Heart right ventricle (tissue), 16 donors: ENCODE results near the gene GMPPA. TPM values are rescaled to one million over a fixed set of nuclear protein-coding genes. Genes with fewer than 3 reads are reported as not detected.

ENCODE experiments used
- ATAC-seq, 8 donors: fragments of 200-7000 bp; cut with Tn5 transposase; one replicate each; pipeline ENCODE4 v1.9.1; 2020; ENCODE audit warnings: mild to moderate bottlenecking in 8 of 8, moderate library complexity in 8 of 8, moderate number of reproducible peaks in 1 of 8
- DNase-seq, 2 donors: peaks; one replicate each; pipeline ENCODE4 v3.0.0-alpha.2; 2020
- H3K27ac ChIP-seq, 10 donors: fragments of 200-600 bp; sonication (generic) in 2 of 10; one replicate each; pipeline versions ENCODE4 v1.5.0 to v1.8.0; 2020 to 2022; ENCODE audit warnings: mild to moderate bottlenecking in 3 of 10
- H3K27me3 ChIP-seq, 7 donors: fragments of 200-600 bp; one replicate each; pipeline ENCODE4 v1.8.0; 2021 to 2022; ENCODE audit warnings: mild to moderate bottlenecking in 2 of 7
- H3K36me3 ChIP-seq, 9 donors: fragments of 200-600 bp; sonication (generic) in 1 of 9; one replicate each; pipeline versions ENCODE4 v1.5.0 to v1.8.0; 2020 to 2022; ENCODE audit warnings: mild to moderate bottlenecking in 2 of 9
- H3K4me1 ChIP-seq, 9 donors: fragments of 200-600 bp; sonication (generic) in 1 of 9; one replicate each; pipeline versions ENCODE4 v1.5.0 to v1.8.0; 2020 to 2022; ENCODE audit warnings: mild to moderate bottlenecking in 4 of 9
- H3K4me3 ChIP-seq, 10 donors: fragments of 200-600 bp; sonication (generic) in 2 of 10; one replicate each; pipeline versions ENCODE4 v1.5.0 to v1.8.0; 2020 to 2022; ENCODE audit warnings: mild to moderate bottlenecking in 7 of 10, moderate library complexity in 2 of 10
- H3K9me3 ChIP-seq, 11 donors: fragments of 200-600 bp in 10 of 11; sonication (generic) in 2 of 11; one replicate each; pipeline versions ENCODE4 v1.5.0 to v1.8.0; 2013 to 2022; ENCODE audit warnings: mild to moderate bottlenecking in 2 of 11, control low read depth in 1 of 11, moderate library complexity in 1 of 11
- WGBS, 2 donors: extraction: QIAGEN DNeasy Blood & Tissue Kit; methylation state at CpG; one replicate each; pipeline ENCODE4 v1.1.7; 2013; ENCODE audit warnings: inconsistent platforms in 1 of 2; 5-methylcytosine and 5-hydroxymethylcytosine counted together
- intact Hi-C, 10 donors: fragments of 100-400 bp; cut with DNase I; formaldehyde crosslinking; loops; one replicate each; pipeline versions ENCODE4 v1.11.1 to v1.14.2; 2022
- polyA plus RNA-seq, 2 donors: library from polyadenylated mRNA; stranded (reverse); fragments of 200-250 nt; gene quantifications; one replicate each; pipeline ENCODE4 v1.2.3, GENCODE V29; 2013
- total RNA-seq, 10 donors: library from RNA; stranded (reverse); fragmentation: NEBNext Ultra II Directional in 3 of 10; extraction: Animal tissue kit (Norgen Biotek cat#: 25700) in 3 of 10; gene quantifications; one replicate each; pipeline versions ENCODE4 v1.2.1 to v1.2.4, GENCODE V29; 2021 to 2023
- TF ChIP-seq, protein P1 (sequence below), 9 donors: fragments of 200-600 bp; sonication (generic) in 2 of 9; IDR thresholded peaks; one replicate each; pipeline versions ENCODE4 v1.5.0 to v1.8.0; 2021 to 2022; ENCODE audit warnings: antibody characterized with exemption in 9 of 9, mild to moderate bottlenecking in 5 of 9, moderate library complexity in 1 of 9
- donor health status: Arrhythmogenic right ventricular cardiomyopathy.
- donor health status: ischemic (EF 13 %, LVEDD 7.1; RV severe dilation, severe dysfunction).
- donor health status: healthy with polysubstance abuse.
- donor health status: DM: no; HTN: yes; CAD: no.
- donor health status: DM: no; HTN: no; CAD: no.
- donor health status: ischemic (EF 25% LVEDD 6.9; RV normal size, moderate dysfunction).
- donor health status: ischemic (EF 25% LVEDD 5.7; RV mildly dilated, moderate dysfunction).
- donor health status: healthy.
- donor health status: DM: yes; HTN: yes; CAD: no.
- donor health status: Ischemic cardiomyopathy.
- donor health status: ischemic (EF 35%, LVEDD 5.7; RV mildly dilated, moderate dysfunction).
- donor health status: nonischemic (EF 11% LVEDD 7.7; RV severe dilation, severe dysfunction).
- donor health status: DM: yes; HTN: yes; CAD: no.
- donor health status: PGD.
- donor health status: ischemic (EF 29% LVEDD 5.4; RV normal size, mild dysfunction).
- donor health status: nonischemic (EF 23%, LVEDD 6.1; RV moderate dilation, normal function).

GMPPA gene
- total and polyA plus RNA-seq, 12 donors = 15.8 to 48.6 (median 22.1) TPM

DNA sequence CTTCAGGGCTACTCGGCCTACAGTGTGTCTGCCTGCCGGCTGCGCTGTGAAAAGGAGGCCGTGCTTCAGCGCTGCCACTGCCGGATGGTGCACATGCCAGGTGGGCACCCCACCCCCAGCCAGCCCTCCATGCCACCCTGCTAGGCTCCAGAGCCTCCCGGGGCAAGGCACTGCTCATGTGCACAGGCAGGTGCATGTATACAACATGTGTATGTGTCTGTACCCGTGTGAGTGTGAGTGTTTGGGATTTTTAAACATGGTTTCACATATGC lies 33.6 kb downstream of the GMPPA start:
- no peak overlapping the region for H3K27ac ChIP-seq
- no peaks in the 10 kb centered on the region for H3K36me3 ChIP-seq
- DNase-seq = no peak
- TF ChIP-seq, protein P1, sequence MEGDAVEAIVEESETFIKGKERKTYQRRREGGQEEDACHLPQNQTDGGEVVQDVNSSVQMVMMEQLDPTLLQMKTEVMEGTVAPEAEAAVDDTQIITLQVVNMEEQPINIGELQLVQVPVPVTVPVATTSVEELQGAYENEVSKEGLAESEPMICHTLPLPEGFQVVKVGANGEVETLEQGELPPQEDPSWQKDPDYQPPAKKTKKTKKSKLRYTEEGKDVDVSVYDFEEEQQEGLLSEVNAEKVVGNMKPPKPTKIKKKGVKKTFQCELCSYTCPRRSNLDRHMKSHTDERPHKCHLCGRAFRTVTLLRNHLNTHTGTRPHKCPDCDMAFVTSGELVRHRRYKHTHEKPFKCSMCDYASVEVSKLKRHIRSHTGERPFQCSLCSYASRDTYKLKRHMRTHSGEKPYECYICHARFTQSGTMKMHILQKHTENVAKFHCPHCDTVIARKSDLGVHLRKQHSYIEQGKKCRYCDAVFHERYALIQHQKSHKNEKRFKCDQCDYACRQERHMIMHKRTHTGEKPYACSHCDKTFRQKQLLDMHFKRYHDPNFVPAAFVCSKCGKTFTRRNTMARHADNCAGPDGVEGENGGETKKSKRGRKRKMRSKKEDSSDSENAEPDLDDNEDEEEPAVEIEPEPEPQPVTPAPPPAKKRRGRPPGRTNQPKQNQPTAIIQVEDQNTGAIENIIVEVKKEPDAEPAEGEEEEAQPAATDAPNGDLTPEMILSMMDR (IDR thresholded peaks at IDR 0.05) = no peak
- peaks cover 2 to 17% (median 7%) of the 10 kb centered on the region in 9 donors for H3K4me1 ChIP-seq
- H3K9me3 ChIP-seq = no peaks in the 10 kb centered on the region
- peaks cover 0 to 43% (median 36%) of the 10 kb centered on the region in 7 donors for H3K27me3 ChIP-seq
- no peak overlapping the region for H3K4me3 ChIP-seq
- intact Hi-C loops = loop anchor here in 7 of 10 donors (5.0 kb wide), 3 partner anchors 35 to 75 kb away; partner anchors contain the start of gene GMPPA (in 1 of the 7)
- ATAC-seq = no peak
- 85 to 92% methylated on average over 8 of the region's 8 CpGs for WGBS, 2 donors

DNA sequence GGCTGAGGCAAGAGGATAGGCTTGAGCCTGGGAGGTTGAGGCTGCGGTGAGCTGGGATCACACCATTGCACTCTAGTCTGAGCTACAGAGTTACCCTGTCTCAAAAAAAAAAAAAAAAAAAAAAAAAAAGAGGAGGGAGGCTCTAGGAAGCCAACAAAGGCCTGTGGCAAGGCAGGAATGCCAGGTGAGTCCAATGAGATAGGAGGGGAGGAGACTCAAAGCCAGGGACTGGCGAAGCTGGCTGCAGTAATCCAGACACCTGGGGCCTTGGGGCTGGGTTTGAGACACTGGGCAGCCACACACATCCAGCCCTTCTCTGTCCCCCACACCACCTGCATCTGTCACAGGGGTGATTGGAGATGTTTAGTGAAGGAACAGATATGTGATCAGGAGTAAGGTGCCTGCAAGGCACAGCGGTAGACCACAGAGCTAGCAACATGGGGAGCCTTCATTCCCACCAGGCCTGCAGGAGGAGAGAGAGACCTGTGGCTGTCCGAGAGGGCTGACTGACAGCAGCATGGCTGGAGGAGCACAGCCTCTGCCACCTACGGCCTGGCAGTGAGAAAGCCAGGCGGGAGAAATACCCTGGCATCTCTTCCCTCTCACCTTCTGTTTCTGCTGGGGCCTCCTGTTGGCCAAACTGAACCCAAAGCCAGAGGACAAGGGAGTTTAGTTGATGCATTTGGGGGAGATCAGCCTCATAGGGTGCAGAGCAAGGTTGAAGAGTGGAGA lies 35.4 kb downstream of the GMPPA start:
- Histone ChIP-seq H3K4me3 (no peak overlapping the region), H3K9me3 (no peaks in the 10 kb centered on the region), H3K4me1 (peaks cover 5 to 27% (median 17%) of the 10 kb centered on the region in 9 donors), H3K27me3 (peaks cover 0 to 27% (median 22%) of the 10 kb centered on the region in 7 donors), H3K36me3 (peaks cover 0 to 8% (median under 1%) of the 10 kb centered on the region in 9 donors), H3K27ac (no peak overlapping the region)
- ATAC-seq (no peak), DNase-seq (no peak)
- 86 to 89% methylated on average over 6 of the region's 6 CpGs for WGBS, 2 donors
- TF ChIP-seq, protein P1 (IDR thresholded peaks at IDR 0.05) = no peak
- intact Hi-C loops = loop anchor here in 7 of 10 donors (5.0 kb wide), 3 partner anchors 37 to 77 kb away; partner anchors contain the start of gene GMPPA (in 1 of the 7)

DNA sequence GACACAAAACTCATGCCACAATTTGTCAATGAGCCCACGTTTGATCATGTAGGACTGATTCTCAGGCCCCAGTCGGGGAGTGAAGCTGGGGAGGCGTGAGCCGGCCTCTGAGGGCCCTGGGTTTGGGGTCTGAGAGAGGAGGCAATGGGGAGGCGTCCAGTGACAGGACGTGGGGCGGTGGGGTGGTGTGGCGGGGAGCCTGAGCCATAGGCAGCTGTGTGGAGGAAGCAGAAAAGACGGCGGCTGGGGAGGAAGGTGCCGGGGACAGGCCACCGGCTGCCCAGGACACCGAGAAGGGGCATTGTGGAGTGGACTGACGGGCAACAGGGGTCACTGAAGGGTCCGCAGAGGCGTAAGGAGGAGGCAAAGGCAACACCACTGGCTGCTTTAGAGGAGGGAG lies 37.7 kb downstream of the GMPPA start:
- DNase-seq = no peak

DNA sequence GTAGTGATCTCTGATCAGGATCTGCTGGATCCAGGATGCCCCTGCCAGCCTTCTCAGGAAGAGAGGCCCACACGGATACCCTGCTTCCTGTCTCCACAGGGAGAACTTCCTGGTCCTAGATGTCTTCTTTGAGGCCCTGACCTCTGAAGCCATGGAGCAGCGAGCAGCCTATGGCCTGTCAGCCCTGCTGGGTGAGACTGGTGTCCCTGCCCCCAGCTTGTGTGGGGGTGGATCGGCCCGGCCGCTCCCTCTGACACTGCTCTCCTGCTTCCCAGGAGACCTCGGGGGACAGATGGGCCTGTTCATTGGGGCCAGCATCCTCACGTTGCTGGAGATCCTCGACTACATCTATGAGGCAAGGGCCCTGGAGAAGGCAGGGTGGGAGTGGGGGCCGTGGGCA lies 38.3 kb downstream of the GMPPA start:
- TF ChIP-seq, protein P1 (IDR thresholded peaks at IDR 0.05) = no peak
- peaks cover 3 to 27% (median 19%) of the 10 kb centered on the region in 9 donors for H3K4me1 ChIP-seq
- H3K36me3 ChIP-seq = peaks cover 0 to 32% (median 20%) of the 10 kb centered on the region in 9 donors
- 48 to 52% methylated on average over 9 of the region's 9 CpGs for WGBS, 2 donors
- intact Hi-C loops = loop anchor here in 1 of 10 donors (5.0 kb wide), 1 partner anchor 155 kb away; no protein-coding TSS in a partner anchor
- H3K4me3 ChIP-seq = no peak overlapping the region
- no peak overlapping the region for H3K27ac ChIP-seq
- H3K27me3 ChIP-seq = peaks cover 0 to 29% (median 8%) of the 10 kb centered on the region in 7 donors
- no peaks in the 10 kb centered on the region for H3K9me3 ChIP-seq
- DNase-seq = no peak
- ATAC-seq = no peak

More for the DNA sequence above, 37.7 kb downstream of the GMPPA start:
- H3K36me3 ChIP-seq = peaks cover 0 to 31% (median 20%) of the 10 kb centered on the region in 9 donors
- no peak for ATAC-seq
- H3K27ac ChIP-seq = no peak overlapping the region
- TF ChIP-seq, protein P1 (IDR thresholded peaks at IDR 0.05) = no peak
- H3K9me3 ChIP-seq = no peaks in the 10 kb centered on the region
- no peak overlapping the region for H3K4me3 ChIP-seq
- 83 to 88% methylated on average over 16 of the region's 16 CpGs for WGBS, 2 donors
- H3K27me3 ChIP-seq = peaks cover 0 to 25% (median 7%) of the 10 kb centered on the region in 7 donors
- peaks cover 3 to 21% (median 15%) of the 10 kb centered on the region in 9 donors for H3K4me1 ChIP-seq
- intact Hi-C loops = loop anchor here in 1 of 10 donors (5.0 kb wide), 1 partner anchor 156 kb away; no protein-coding TSS in a partner anchor
